Erythroblast (primary cell): ENCODE measurements around the gene KAT2B.

Source experiments
- GATA1 ChIP-seq: IDR thresholded peaks from 2 replicates; pipeline ENCODE4 v1.6.1; 2011; ENCODE audit warnings: low read depth, mild to moderate bottlenecking, control low read depth, low read length, moderate library complexity
- POLR2A ChIP-seq: IDR thresholded peaks from 2 replicates; pipeline ENCODE4 v1.6.1; 2011; ENCODE audit warnings: mild to moderate bottlenecking, low read length

GRCh38 chr3:20015525-20015924 lies 24.7 kb upstream of the KAT2B start:
- TF ChIP-seq POLR2A (no peak), GATA1 (no peak)
